ENCODE data around the gene HTR6.

Gene HTR6

DNA sequence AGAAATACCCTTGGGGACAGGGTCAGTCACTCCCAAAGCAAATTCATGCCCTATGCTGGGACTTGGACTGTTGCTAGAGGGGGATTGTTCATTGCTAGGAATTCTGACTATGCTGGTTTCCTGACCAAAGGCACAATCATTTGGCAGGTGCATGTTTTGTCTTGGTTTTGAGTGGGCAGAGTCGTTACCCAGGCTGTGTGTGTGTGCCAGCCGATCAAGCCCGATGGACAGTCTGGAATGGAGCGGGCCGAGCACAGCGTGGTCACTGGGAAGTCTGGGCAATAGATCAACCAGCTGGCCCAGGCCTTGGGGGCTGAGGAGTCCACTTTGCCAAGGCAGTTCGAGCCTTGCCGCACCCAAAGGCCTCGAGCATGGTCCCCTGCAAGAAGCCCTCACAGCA, 60.9 kb downstream of the HTR6 start:
- DNase-seq, result no peak

DNA sequence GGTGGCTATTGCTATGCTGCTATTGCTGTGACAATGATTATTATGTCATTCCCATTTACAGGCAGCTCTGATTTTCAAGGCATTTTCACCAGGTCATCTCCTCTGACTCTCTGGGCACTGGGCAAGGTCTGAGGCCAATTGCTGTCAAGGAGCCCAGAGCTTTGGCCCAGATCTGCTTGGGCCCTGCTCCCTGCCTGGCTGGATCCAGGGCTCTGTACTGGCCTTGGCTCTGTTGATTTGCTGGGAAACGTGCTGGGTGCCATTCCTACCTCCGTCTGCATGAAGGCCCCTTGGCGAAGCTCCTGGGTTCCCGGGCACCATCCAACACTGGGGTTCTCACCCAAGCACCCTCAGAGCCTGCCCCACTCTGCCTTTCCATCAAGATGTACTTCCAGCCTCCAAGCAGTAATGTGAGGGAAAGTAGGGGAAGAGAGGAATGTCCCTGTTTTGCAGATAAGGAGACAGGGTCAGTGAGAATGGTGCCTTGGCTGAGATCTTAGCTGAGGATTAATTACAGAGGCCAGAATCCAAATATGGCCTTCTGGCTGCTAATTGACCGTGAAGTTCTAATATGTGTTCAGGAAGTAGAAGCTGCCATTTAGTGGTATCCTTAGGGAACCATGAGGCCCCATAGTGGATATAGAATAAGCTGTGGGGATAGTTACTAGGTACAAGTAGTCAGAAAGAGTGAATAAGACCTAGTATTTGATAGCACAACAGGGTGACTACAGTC, 63.9 kb downstream of the HTR6 start:
- DNase-seq, result peak in 5 of 14 donors; percentile 3 to 80 (median 16)

DNA sequence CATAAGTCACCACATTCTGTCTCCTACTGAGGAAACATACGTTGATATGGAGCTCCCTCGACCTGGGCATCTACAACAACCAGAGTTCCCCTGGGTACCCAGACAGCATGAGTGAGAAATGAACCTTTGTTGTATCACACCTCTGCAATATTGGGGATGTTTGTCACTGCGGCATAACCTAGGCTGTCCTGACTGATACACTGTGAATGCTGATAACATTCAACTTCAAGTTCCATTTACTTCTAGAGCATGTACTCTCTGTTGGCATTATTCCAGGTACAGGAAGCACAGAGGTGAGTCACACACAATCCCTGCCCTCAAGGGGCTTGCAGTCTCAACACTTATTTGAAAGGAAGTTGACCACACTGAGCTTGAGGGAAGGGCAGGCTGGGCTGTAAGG, 65.6 kb downstream of the HTR6 start:
- no peak for DNase-seq
